GM18505 (cell line): Measurements from ENCODE around the gene TNFAIP8.

Source experiments
- ATAC-seq: cut with Tn5 transposase; IDR thresholded peaks from one replicate; pipeline ENCODE4 v1.9.1; 2021; ENCODE audit not compliant: unreplicated experiment
- POLR2A ChIP-seq: IDR thresholded peaks from 4 replicates; pipeline ENCODE4 v1.6.1; 2011; ENCODE audit warnings: borderline replicate concordance; ENCODE audit not compliant: insufficient read depth, insufficient read length; ENCODE audit errors: extremely low read depth

Gene TNFAIP8

GRCh38 chr5:119347574-119347973 lies 8.2 kb upstream of the TNFAIP8 start:
- no peak for ATAC-seq
- no peak for TF ChIP-seq POLR2A

GRCh38 chr5:119347991-119348390 lies 7.8 kb upstream of the TNFAIP8 start:
- TF ChIP-seq POLR2A, result no peak

GRCh38 chr5:119353213-119353612 lies 2.6 kb upstream of the TNFAIP8 start:
- no peak for TF ChIP-seq POLR2A
- ATAC-seq, result no peak

More at GRCh38 chr5:119347991-119348390, 7.8 kb upstream of the TNFAIP8 start:
- ATAC-seq, result no peak

DNA sequence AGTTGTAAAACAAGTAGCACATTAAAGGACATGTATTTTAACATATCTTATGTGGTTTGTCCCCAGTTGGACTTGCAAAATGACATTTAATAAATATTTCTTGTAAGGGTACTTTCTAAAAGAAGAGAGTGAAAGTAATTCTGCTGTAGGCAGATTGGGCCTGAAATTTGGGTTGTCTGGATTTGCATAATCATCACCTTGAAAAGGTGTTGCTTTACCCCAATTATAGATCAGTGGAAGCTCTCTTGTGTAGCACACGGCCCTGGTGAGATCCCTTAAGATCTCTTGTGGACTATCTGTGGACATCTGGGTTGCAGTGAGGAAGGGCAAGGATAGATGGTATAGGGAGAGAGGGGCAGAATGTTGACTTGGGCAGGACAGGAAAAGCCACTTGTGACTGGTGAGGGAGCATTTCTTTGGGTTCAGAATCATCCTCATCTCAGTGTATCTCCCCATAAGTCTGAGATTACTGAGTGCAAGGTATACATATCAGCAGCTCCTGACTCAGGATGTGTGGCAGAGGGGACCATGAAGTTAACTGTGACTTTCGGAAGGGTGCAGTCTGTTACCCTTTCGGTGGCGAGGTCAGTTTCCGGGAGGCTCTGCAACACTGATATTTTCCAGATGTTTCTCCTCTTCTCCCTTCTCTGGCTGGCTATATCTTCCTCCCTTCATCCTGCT lies 2.0 kb upstream of the TNFAIP8 start:
- peak; percentile 70 for TF ChIP-seq POLR2A
- ATAC-seq, result peak; percentile 59

DNA sequence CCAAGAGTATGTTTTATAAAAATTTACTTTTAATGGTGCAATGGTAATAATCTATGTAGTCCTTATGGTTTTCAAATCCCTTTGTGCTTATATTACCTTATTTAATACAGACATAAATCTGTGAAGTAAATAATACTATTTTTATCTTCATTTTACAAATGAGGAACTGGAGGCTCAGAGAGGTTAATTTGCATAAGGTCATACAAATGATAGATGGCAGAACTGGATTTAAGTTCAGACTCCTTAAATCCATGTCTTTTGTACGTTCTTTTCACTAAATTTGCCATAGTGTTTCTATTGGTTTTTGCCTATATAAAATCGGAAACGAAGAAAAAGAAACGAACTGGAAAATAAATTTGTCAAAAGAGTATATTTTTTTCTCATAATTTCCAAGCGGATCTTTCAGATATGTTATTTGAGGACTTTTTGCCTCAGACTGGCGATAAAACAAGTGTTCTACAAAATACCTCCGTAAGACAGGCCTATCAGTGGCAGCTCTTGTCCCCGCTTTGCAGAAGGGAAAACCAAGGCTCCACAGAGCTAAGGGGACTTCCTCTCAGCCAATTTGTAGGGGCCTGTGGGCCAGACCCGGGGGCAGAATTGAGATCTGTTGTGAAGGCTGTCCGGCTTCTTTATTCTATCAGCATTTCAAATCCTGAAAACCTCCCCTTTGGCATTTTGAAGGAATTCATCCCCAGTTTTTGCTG lies 1.1 kb upstream of the TNFAIP8 start:
- no peak for TF ChIP-seq POLR2A
- no peak for ATAC-seq

- TF ChIP-seq POLR2A, result no peak
- peak; percentile 25 for ATAC-seq
These were observed 578 bp upstream of the TNFAIP8 start for GRCh38 chr5:119355244-119355638.

GRCh38 chr5:119356612-119357188 lies 881 bp downstream of the TNFAIP8 start:
- no peak for TF ChIP-seq POLR2A
- ATAC-seq, result no peak

GRCh38 chr5:119357270-119357669 lies 1.5 kb downstream of the TNFAIP8 start:
- peak; percentile 29 for TF ChIP-seq POLR2A
- no peak for ATAC-seq

GRCh38 chr5:119357808-119358529 lies 2.1 kb downstream of the TNFAIP8 start:
- TF ChIP-seq POLR2A, result no peak
- no peak for ATAC-seq

DNA sequence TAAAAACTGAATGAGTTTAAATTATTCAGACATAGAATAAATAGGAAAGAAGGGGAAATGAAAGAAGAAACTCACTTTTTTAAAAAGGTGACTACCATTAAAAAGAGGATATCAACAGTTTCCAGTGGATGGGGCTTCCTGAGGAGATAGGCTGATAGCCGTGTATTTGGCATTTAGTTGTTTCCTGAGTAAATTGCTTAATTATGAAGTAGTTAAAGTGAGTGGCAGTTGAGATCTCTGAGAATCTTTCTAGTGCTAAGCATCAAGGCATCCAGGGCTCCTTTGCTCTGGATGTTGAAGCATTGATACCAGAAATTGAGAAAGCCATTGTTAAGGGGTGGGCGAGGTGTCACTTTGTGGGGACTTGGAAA lies 2.7 kb downstream of the TNFAIP8 start:
- ATAC-seq, result no peak
- no peak for TF ChIP-seq POLR2A

- no peak for ATAC-seq
- peak; percentile 51 for TF ChIP-seq POLR2A
These were observed 3.2 kb downstream of the TNFAIP8 start for GRCh38 chr5:119358901-119359603.

GRCh38 chr5:119359737-119360413 lies 4.1 kb downstream of the TNFAIP8 start:
- ATAC-seq, result no peak
- no peak for TF ChIP-seq POLR2A
